Retinal pigment epithelial cell (primary cell): ENCODE results near the gene ZNF677.
A peak's percentile ranks its signal among the peaks of the same experiment; 100 is the strongest.
"Not testable (repeated sequence)": the region's sequence is repeated elsewhere in the genome, so short reads cannot be mapped to it uniquely, and the experiment has no call there.

Experiments used
- DNase-seq: peaks from one replicate; pipeline ENCODE4 v3.0.0-alpha.2; 2010; ENCODE audit warnings: low read depth
- H3K4me3 ChIP-seq: 2 replicates; pipeline ENCODE4 v1.5.1; 2011; ENCODE audit warnings: mild to moderate bottlenecking, low read length, control low read depth, moderate library complexity
- TF ChIP-seq, protein P1 (sequence below): conservative IDR thresholded peaks from 2 replicates; pipeline ENCODE4 v1.5.1; 2011; ENCODE audit warnings: low read depth, low read length, control low read depth, inconsistent platforms

The ZNF677 gene

GRCh38 chr19:53254411-53255341, at the start of gene ZNF677:
TSS of gene ZNF677 (minus strand) at chr19:53254873. CDS start at chr19:53251550, 3,323 bp downstream.
- peak within 1 kb of the TSS; percentile 95 for H3K4me3 ChIP-seq

GRCh38 chr19:53301341-53301740, 46.7 kb upstream of the ZNF677 start:
- DNase-seq, H3K4me3 ChIP-seq: not testable (repeated sequence)

More at GRCh38 chr19:53254411-53255341, at the start of gene ZNF677:
- TF ChIP-seq, protein P1, sequence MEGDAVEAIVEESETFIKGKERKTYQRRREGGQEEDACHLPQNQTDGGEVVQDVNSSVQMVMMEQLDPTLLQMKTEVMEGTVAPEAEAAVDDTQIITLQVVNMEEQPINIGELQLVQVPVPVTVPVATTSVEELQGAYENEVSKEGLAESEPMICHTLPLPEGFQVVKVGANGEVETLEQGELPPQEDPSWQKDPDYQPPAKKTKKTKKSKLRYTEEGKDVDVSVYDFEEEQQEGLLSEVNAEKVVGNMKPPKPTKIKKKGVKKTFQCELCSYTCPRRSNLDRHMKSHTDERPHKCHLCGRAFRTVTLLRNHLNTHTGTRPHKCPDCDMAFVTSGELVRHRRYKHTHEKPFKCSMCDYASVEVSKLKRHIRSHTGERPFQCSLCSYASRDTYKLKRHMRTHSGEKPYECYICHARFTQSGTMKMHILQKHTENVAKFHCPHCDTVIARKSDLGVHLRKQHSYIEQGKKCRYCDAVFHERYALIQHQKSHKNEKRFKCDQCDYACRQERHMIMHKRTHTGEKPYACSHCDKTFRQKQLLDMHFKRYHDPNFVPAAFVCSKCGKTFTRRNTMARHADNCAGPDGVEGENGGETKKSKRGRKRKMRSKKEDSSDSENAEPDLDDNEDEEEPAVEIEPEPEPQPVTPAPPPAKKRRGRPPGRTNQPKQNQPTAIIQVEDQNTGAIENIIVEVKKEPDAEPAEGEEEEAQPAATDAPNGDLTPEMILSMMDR: no peak
- DNase-seq: peak; percentile 30

- no peak overlapping the region for H3K4me3 ChIP-seq
- no peak for DNase-seq
- TF ChIP-seq, protein P1: no peak
These were observed 40.2 kb upstream of the ZNF677 start for GRCh38 chr19:53294786-53295441.

DNA sequence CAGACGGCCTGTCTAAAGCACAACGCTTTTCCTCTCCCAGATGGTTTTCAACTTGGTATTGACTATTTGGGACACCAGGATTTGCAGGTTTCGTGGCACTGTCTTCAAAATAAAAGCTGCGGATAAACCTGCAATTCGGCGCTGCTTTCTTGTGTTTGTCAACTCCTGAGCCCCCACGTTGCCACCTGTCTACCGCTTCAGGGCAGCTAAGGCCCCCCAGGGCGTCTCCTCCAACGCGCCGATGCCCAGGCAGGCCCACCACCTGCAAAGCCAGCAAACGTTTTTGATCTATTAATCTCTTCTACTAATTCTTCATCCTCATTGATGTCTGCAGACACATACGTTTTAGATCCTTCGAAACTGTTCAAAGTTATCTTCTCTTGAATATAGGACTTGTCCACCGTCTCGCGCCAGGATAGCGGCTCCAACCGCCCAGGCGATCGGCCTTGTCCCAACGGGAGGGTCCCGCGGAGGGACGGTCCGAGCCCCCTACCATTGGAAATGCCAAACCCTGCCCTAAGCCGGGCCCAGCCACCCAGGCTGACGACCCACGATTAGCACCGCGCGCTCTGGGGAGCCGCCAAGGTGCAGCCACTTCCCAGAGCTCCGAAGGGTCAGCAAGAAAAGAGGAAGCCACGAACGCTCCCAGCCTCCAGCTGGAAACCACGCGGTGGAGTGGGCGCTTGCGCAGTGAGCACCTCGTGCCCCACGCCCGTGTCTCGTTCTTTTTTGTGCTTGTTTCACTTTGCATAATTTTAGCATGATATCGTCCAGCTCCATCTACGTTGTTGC, 36.3 kb upstream of the ZNF677 start:
- TF ChIP-seq, protein P1: no peak
- H3K4me3 ChIP-seq: no peak overlapping the region

DNA sequence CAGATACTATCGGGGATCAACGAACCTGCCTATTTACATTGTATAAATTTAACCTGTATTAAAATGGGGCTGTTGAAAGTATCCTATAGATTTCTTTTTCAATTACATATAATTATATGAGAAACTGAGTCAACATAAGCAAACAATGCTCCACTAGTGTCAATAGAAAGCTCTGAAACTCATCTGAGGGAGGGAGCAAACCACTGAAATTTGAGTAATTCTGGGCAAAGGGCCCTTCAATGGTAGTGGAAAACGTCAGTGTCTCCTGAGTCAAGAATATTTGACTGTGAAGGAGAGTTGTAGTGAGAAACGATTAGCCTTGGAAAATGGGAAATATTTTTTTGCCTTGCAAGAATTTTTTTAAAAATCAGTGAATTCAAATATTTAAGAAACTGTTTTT, 30.4 kb upstream of the ZNF677 start:
- TF ChIP-seq, protein P1: no peak
- no peak overlapping the region for H3K4me3 ChIP-seq
- DNase-seq: no peak

More for the DNA sequence above, 36.3 kb upstream of the ZNF677 start:
- DNase-seq: no peak

GRCh38 chr19:53281947-53282346, 27.3 kb upstream of the ZNF677 start:
- DNase-seq, H3K4me3 ChIP-seq: not testable (repeated sequence)

DNA sequence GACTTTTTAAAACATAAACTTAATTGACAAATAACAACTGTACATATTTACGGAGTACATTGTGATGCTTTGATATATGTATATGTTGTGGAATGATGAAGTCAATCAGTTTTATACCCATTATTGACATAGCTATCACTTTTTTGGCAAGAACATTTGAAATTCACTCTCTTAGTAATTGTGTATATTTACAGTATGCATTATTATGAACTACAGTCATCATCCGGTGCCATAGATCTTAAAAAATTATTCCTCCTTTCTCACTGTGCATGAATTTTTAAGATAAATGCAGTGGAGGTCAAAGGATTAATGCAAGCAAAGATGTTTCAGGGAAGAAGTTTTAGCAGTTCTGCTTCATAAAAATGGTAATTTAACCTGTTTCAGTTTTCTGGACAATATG, 20.8 kb upstream of the ZNF677 start:
- no peak overlapping the region for H3K4me3 ChIP-seq
- DNase-seq: no peak
- TF ChIP-seq, protein P1: no peak
